ENCODE measurements around the gene ITIH2.
"Not testable (repeated sequence)": the region's sequence is repeated elsewhere in the genome, so short reads cannot be mapped to it uniquely, and the experiment has no call there.

ITIH2 gene

DNA sequence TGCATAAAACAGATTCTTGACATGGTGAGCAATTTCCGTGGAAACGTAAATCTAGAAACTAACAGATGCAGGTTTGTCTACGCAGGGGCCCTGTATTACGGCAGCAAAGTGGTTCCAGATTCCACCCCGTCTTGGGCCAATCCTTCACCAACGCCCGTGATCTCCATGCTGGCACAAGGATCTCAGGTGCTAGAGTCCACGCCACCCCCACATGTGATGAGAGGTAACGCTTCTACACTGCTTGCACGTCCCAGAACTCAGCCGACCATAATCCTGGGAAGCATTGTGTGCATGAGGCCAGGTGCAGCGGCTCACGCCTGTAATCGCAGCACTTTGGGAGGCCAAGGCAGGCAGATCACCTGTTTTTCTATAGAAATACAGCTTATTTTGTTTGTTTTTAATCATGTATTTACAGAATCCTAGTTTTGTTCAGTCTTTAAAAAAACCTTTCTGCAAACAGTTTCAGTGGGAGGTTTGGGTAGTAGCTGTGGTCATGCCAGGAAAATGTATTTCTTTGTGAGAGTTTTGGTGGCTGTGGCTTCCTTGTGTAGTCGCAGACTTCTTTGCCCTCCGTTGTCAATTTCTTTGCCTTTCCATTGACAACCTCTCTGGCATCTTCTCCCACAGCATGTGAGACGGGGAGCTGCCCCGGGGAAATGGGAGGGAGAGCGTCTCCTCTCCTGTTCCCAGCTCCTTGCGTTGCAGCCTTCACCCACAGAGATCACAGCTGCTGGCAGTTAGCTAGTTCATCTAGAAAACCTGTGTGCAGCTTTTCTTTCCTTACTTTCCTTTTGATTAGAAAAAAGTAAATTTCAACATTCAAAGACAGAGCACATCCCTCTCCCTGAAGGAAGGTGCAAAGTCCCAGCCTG lies 35.7 kb downstream of the ITIH2 start:
- no peaks in the 10 kb centered on the region for H3K4me1 ChIP-seq (ENCODE audit: control insufficient read depth in 1 of 2, insufficient read depth in 2 of 2, low read length in 2 of 2)
- no peak overlapping the region for H3K4me3 ChIP-seq (ENCODE audit: low read depth in 1 of 2, low read length in 2 of 2)
- no peak overlapping the region for H3K27ac ChIP-seq (ENCODE audit: low read depth, low read length)
- H3K9ac ChIP-seq (ENCODE audit: low read depth in 1 of 2, low read length in 2 of 2), result no peak overlapping the region
- H3K9me3 ChIP-seq (ENCODE audit: control insufficient read depth in 1 of 2, low read length in 2 of 2), result no peaks in the 10 kb centered on the region
- no peaks in the 10 kb centered on the region for H3K36me3 ChIP-seq (ENCODE audit: control insufficient read depth in 1 of 2, insufficient read depth in 2 of 2, low read length in 2 of 2)
- no peaks in the 10 kb centered on the region for H3K27me3 ChIP-seq (ENCODE audit: control insufficient read depth in 1 of 2, insufficient read depth in 2 of 2, low read length in 2 of 2)

GRCh38 chr10:7744307-7744706 lies 41.2 kb downstream of the ITIH2 start:
- Histone ChIP-seq H3K4me1 (ENCODE audit: control insufficient read depth in 1 of 2, insufficient read depth in 2 of 2, low read length in 2 of 2) (no peaks in the 10 kb centered on the region), H3K27me3 (ENCODE audit: control insufficient read depth in 1 of 2, insufficient read depth in 2 of 2, low read length in 2 of 2) (no peaks in the 10 kb centered on the region), H3K4me3 (ENCODE audit: low read depth in 1 of 2, low read length in 2 of 2) (no peak overlapping the region), H3K27ac (ENCODE audit: low read depth, low read length) (no peak overlapping the region), H3K9ac (ENCODE audit: low read depth in 1 of 2, low read length in 2 of 2) (no peak overlapping the region), H3K9me3 (ENCODE audit: control insufficient read depth in 1 of 2, low read length in 2 of 2) (no peaks in the 10 kb centered on the region), H3K36me3 (ENCODE audit: control insufficient read depth in 1 of 2, insufficient read depth in 2 of 2, low read length in 2 of 2) (no peaks in the 10 kb centered on the region)

DNA sequence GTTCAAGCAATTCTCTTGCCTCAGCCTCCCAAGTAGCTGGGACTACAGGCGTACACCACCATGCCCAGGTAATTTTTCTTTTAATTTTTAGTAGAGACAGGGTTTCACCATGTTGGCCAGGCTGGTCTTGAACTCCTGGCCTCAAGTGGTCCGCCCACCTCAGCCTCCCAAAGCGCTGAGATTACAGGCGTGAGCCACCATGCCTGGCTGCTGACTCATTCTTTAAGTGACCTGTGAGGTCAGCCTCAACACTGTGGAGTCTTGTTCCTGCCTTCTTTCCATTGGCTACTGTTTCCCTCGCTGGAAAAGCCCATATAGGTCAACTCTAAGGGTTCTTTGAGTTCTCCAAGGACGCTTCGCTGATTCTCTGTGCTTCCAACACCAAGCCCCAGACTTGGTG lies 45.5 kb downstream of the ITIH2 start:
- H3K27ac ChIP-seq (ENCODE audit: low read depth, low read length); H3K4me1 ChIP-seq (ENCODE audit: control insufficient read depth in 1 of 2, insufficient read depth in 2 of 2, low read length in 2 of 2); H3K27me3 ChIP-seq (ENCODE audit: control insufficient read depth in 1 of 2, insufficient read depth in 2 of 2, low read length in 2 of 2); H3K4me3 ChIP-seq (ENCODE audit: low read depth in 1 of 2, low read length in 2 of 2); H3K9me3 ChIP-seq (ENCODE audit: control insufficient read depth in 1 of 2, low read length in 2 of 2); H3K9ac ChIP-seq (ENCODE audit: low read depth in 1 of 2, low read length in 2 of 2): not testable (repeated sequence)
- H3K36me3 ChIP-seq (ENCODE audit: control insufficient read depth in 1 of 2, insufficient read depth in 2 of 2, low read length in 2 of 2), result peaks cover 2 to 22% of the 10 kb centered on the region in 2 donors

GRCh38 chr10:7750222-7750621 lies 47.1 kb downstream of the ITIH2 start:
- Histone ChIP-seq H3K4me1 (ENCODE audit: control insufficient read depth in 1 of 2, insufficient read depth in 2 of 2, low read length in 2 of 2) (no peaks in the 10 kb centered on the region), H3K4me3 (ENCODE audit: low read depth in 1 of 2, low read length in 2 of 2) (no peak overlapping the region), H3K27ac (ENCODE audit: low read depth, low read length) (no peak overlapping the region), H3K27me3 (ENCODE audit: control insufficient read depth in 1 of 2, insufficient read depth in 2 of 2, low read length in 2 of 2) (no peaks in the 10 kb centered on the region), H3K9ac (ENCODE audit: low read depth in 1 of 2, low read length in 2 of 2) (no peak overlapping the region), H3K36me3 (ENCODE audit: control insufficient read depth in 1 of 2, insufficient read depth in 2 of 2, low read length in 2 of 2) (peaks cover 5 to 36% of the 10 kb centered on the region in 2 donors), H3K9me3 (ENCODE audit: control insufficient read depth in 1 of 2, low read length in 2 of 2) (no peaks in the 10 kb centered on the region)

- H3K9me3 ChIP-seq (ENCODE audit: control insufficient read depth in 1 of 2, low read length in 2 of 2), result no peaks in the 10 kb centered on the region
- H3K4me1 ChIP-seq (ENCODE audit: control insufficient read depth in 1 of 2, insufficient read depth in 2 of 2, low read length in 2 of 2), result no peaks in the 10 kb centered on the region
- H3K36me3 ChIP-seq (ENCODE audit: control insufficient read depth in 1 of 2, insufficient read depth in 2 of 2, low read length in 2 of 2), result peaks cover 6 to 42% of the 10 kb centered on the region in 2 donors
- H3K9ac ChIP-seq (ENCODE audit: low read depth in 1 of 2, low read length in 2 of 2), result no peak overlapping the region
- H3K4me3 ChIP-seq (ENCODE audit: low read depth in 1 of 2, low read length in 2 of 2), result no peak overlapping the region
- H3K27ac ChIP-seq (ENCODE audit: low read depth, low read length), result no peak overlapping the region
- H3K27me3 ChIP-seq (ENCODE audit: control insufficient read depth in 1 of 2, insufficient read depth in 2 of 2, low read length in 2 of 2), result no peaks in the 10 kb centered on the region
These were observed 49.1 kb downstream of the ITIH2 start for GRCh38 chr10:7752251-7752650.

DNA sequence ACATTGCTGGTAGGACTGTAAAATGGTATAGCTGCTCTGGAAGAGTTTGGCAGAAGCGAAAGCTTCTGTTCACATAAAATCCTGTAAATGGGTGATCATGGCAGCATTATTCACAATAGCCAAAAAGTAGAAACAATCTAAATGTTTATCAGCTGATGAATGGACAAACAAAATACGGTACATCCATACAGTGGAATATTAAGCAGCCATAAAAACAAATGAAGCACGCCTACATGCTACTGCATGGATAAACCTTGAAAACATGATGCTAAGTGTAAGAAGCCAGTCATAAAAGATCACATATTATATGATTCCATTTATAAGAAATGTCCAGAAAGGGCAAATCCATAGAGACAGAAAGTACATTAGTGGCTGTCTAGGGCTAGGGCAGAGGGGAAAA lies 52.0 kb downstream of the ITIH2 start:
- peaks cover 6 to 59% of the 10 kb centered on the region in 2 donors for H3K36me3 ChIP-seq (ENCODE audit: control insufficient read depth in 1 of 2, insufficient read depth in 2 of 2, low read length in 2 of 2)

DNA sequence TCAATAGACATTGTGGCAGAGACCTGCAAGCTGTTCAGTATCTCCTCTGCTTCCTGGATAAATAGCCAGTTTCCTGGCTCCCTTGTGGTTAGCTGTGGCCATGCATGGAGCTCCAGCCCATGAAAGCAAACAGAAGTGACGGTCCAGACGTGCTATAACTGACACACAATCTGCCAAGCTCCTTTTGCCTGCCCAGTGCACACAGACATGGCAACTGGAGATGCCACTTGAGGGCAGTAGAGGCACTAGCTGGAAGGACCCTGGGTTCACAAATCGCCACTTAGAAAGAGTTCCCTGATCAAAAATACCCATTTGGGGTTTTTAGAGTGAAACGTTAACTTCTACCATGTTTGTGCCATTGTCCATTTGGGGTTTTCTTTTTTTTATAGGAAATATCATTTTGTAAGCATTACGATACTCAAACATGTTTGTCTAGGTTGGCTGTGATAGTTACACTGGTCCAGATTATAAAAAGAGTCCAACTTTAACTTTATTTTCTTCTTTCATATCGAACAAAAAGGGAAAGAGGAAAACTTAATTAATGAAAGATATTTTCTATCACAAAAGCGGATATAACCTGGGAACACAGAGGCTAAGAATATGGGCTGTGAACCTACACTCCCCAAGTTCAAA lies 53.4 kb downstream of the ITIH2 start:
- Histone ChIP-seq H3K27me3 (ENCODE audit: control insufficient read depth in 1 of 2, insufficient read depth in 2 of 2, low read length in 2 of 2) (no peaks in the 10 kb centered on the region), H3K36me3 (ENCODE audit: control insufficient read depth in 1 of 2, insufficient read depth in 2 of 2, low read length in 2 of 2) (peaks cover 10 to 65% of the 10 kb centered on the region in 2 donors), H3K9me3 (ENCODE audit: control insufficient read depth in 1 of 2, low read length in 2 of 2) (no peaks in the 10 kb centered on the region), H3K27ac (ENCODE audit: low read depth, low read length) (no peak overlapping the region), H3K4me1 (ENCODE audit: control insufficient read depth in 1 of 2, insufficient read depth in 2 of 2, low read length in 2 of 2) (no peaks in the 10 kb centered on the region), H3K4me3 (ENCODE audit: low read depth in 1 of 2, low read length in 2 of 2) (no peak overlapping the region), H3K9ac (ENCODE audit: low read depth in 1 of 2, low read length in 2 of 2) (no peak overlapping the region)

More for the DNA sequence above, 52.0 kb downstream of the ITIH2 start:
- Histone ChIP-seq H3K9me3 (ENCODE audit: control insufficient read depth in 1 of 2, low read length in 2 of 2) (no peaks in the 10 kb centered on the region), H3K27me3 (ENCODE audit: control insufficient read depth in 1 of 2, insufficient read depth in 2 of 2, low read length in 2 of 2) (no peaks in the 10 kb centered on the region), H3K4me1 (ENCODE audit: control insufficient read depth in 1 of 2, insufficient read depth in 2 of 2, low read length in 2 of 2) (no peaks in the 10 kb centered on the region), H3K27ac (ENCODE audit: low read depth, low read length) (no peak overlapping the region), H3K9ac (ENCODE audit: low read depth in 1 of 2, low read length in 2 of 2) (no peak overlapping the region), H3K4me3 (ENCODE audit: low read depth in 1 of 2, low read length in 2 of 2) (no peak overlapping the region)

DNA sequence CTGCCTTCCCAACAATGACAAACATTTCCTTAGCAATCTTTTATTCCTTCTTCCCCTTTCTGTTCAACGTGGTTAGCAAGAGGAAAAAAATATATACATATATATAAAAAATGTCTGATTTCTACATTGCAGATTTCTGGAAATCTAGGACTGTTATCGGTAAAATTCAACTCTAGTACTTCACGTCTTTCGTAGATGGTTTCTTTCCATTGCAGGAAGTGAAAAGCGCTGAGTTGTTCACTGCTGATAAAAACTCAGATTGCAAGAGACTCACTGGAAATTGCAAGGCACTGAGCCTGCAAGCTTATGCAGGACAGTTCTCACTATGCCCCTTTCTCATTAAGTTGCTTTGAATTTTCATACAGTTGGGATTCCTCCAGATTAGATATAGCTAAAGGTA lies 60.8 kb downstream of the ITIH2 start:
- Histone ChIP-seq H3K4me1 (ENCODE audit: control insufficient read depth in 1 of 2, insufficient read depth in 2 of 2, low read length in 2 of 2) (no peaks in the 10 kb centered on the region), H3K36me3 (ENCODE audit: control insufficient read depth in 1 of 2, insufficient read depth in 2 of 2, low read length in 2 of 2) (peaks cover 17 to 60% of the 10 kb centered on the region in 2 donors), H3K9ac (ENCODE audit: low read depth in 1 of 2, low read length in 2 of 2) (no peak overlapping the region), H3K27me3 (ENCODE audit: control insufficient read depth in 1 of 2, insufficient read depth in 2 of 2, low read length in 2 of 2) (no peaks in the 10 kb centered on the region), H3K27ac (ENCODE audit: low read depth, low read length) (no peak overlapping the region), H3K4me3 (ENCODE audit: low read depth in 1 of 2, low read length in 2 of 2) (no peak overlapping the region), H3K9me3 (ENCODE audit: control insufficient read depth in 1 of 2, low read length in 2 of 2) (no peaks in the 10 kb centered on the region)

DNA sequence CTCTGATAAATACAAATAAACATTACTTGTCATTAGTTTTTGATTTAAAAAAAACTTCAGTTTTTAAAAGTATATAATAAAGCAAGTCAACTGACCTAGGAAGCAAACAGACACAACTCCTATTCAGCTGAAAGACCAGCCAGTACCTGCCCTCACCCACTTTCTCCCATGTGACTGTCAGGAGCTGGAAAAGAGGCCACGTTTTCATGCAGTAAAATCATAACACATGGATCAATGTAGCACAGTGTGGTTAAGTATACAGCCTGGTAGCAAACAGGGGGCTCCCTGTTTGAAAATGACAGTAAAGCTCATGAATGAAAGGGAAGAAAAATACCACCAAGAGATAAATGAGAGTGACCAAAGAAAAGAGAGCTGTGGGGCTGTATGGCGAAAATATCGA lies 63.1 kb downstream of the ITIH2 start:
- H3K27me3 ChIP-seq (ENCODE audit: control insufficient read depth in 1 of 2, insufficient read depth in 2 of 2, low read length in 2 of 2), result no peaks in the 10 kb centered on the region
- H3K4me3 ChIP-seq (ENCODE audit: low read depth in 1 of 2, low read length in 2 of 2), result no peak overlapping the region
- peaks cover 14 to 63% of the 10 kb centered on the region in 2 donors for H3K36me3 ChIP-seq (ENCODE audit: control insufficient read depth in 1 of 2, insufficient read depth in 2 of 2, low read length in 2 of 2)
- H3K27ac ChIP-seq (ENCODE audit: low read depth, low read length), result no peak overlapping the region
- H3K9me3 ChIP-seq (ENCODE audit: control insufficient read depth in 1 of 2, low read length in 2 of 2), result no peaks in the 10 kb centered on the region
- no peak overlapping the region for H3K9ac ChIP-seq (ENCODE audit: low read depth in 1 of 2, low read length in 2 of 2)
- H3K4me1 ChIP-seq (ENCODE audit: control insufficient read depth in 1 of 2, insufficient read depth in 2 of 2, low read length in 2 of 2), result no peaks in the 10 kb centered on the region

DNA sequence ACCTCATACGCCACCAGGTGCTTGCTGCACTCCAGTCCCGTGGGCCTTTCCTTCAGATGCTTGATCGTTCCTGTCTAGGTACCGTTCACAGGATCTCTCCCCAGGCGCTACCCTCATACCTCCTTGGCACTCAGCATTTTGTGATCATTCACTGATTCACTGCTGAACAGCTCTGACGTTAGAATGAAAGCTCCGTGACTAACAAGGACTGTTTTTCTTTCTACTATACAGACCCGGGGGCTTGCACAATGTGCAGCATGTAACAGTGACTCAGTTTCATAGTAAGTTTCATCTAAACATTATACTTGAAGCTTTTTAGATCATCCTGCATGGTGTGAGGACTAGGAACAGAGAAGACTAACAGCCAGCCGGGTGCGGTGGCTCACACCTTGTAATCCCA lies 64.1 kb downstream of the ITIH2 start:
- no peak overlapping the region for H3K27ac ChIP-seq (ENCODE audit: low read depth, low read length)
- no peaks in the 10 kb centered on the region for H3K9me3 ChIP-seq (ENCODE audit: control insufficient read depth in 1 of 2, low read length in 2 of 2)
- H3K27me3 ChIP-seq (ENCODE audit: control insufficient read depth in 1 of 2, insufficient read depth in 2 of 2, low read length in 2 of 2), result no peaks in the 10 kb centered on the region
- H3K4me1 ChIP-seq (ENCODE audit: control insufficient read depth in 1 of 2, insufficient read depth in 2 of 2, low read length in 2 of 2), result no peaks in the 10 kb centered on the region
- H3K4me3 ChIP-seq (ENCODE audit: low read depth in 1 of 2, low read length in 2 of 2), result no peak overlapping the region
- no peak overlapping the region for H3K9ac ChIP-seq (ENCODE audit: low read depth in 1 of 2, low read length in 2 of 2)
- H3K36me3 ChIP-seq (ENCODE audit: control insufficient read depth in 1 of 2, insufficient read depth in 2 of 2, low read length in 2 of 2), result peaks cover 9 to 57% of the 10 kb centered on the region in 2 donors

Measured in duodenal mucosa (tissue), 2 donors.